Psoas muscle (tissue), 8 donors: Measurements from ENCODE around the gene CHN1. TPM values are rescaled to one million over a fixed set of nuclear protein-coding genes. Genes with fewer than 3 reads are reported as not detected.

Experiments
- ATAC-seq, 4 donors: fragments of 200-7000 bp; cut with Tn5 transposase; one replicate each; pipeline ENCODE4 v1.9.1; 2020; ENCODE audit warnings: moderate library complexity in 3 of 4, mild to moderate bottlenecking in 2 of 4
- DNase-seq, 2 donors: peaks; one replicate each; pipeline ENCODE4 v3.0.0-alpha.2; 2020
- H3K27ac ChIP-seq: fragments of 200-600 bp; one replicate; pipeline ENCODE4 v1.8.0; 2022
- H3K27me3 ChIP-seq, 3 donors: fragments of 200-600 bp in 1 of 3; one replicate each; pipeline versions ENCODE4 v1.6.1 to v1.8.0; 2013 to 2022; ENCODE audit warnings: low read length in 2 of 3, mild to moderate bottlenecking in 2 of 3, moderate library complexity in 1 of 3; ENCODE audit not compliant: insufficient read depth in 3 of 3
- H3K36me3 ChIP-seq, 2 donors: fragments of 200-600 bp in 1 of 2; one replicate each; pipeline versions ENCODE4 v1.6.1 to v1.8.0; 2013 to 2022; ENCODE audit warnings: low read depth in 1 of 2, mild to moderate bottlenecking in 1 of 2, moderate library complexity in 1 of 2; ENCODE audit not compliant: insufficient read depth in 1 of 2
- H3K4me1 ChIP-seq: fragments of 200-600 bp; one replicate; pipeline ENCODE4 v1.8.0; 2022
- H3K4me3 ChIP-seq: fragments of 200-600 bp; one replicate; pipeline ENCODE4 v1.8.0; 2022; ENCODE audit warnings: mild to moderate bottlenecking
- H3K9me3 ChIP-seq: fragments of 200-600 bp; one replicate; pipeline ENCODE4 v1.8.0; 2022
- WGBS, 3 donors: extraction: QIAGEN DNeasy Blood & Tissue Kit; methylation state at CpG; one replicate each; pipeline versions ENCODE4 v1.1.6 to v1.1.7; 2013; 5-methylcytosine and 5-hydroxymethylcytosine counted together
- intact Hi-C, 2 donors: fragments of 100-400 bp; cut with DNase I; formaldehyde crosslinking; loops; one replicate each; pipeline versions ENCODE4 v1.11.0 to v1.14.2; 2022
- long read RNA-seq, 2 donors: library from polyadenylated mRNA; unstranded; transcript quantifications; one replicate each; pipeline ENCODE4 v2.0.0, GENCODE V29; 2021
- polyA plus RNA-seq, 3 donors: library from polyadenylated mRNA; stranded (reverse); fragments of 200-250 nt; gene quantifications; one replicate each; pipeline ENCODE4 v1.2.3, GENCODE V29; 2013
- total RNA-seq, 4 donors: library from RNA; stranded (reverse); fragmentation: NEBNext Ultra II Directional in 2 of 4; extraction: Animal tissue kit (Norgen Biotek cat#: 25700) in 2 of 4; gene quantifications; one replicate each; pipeline versions ENCODE4 v1.2.1 to v1.2.4, GENCODE V29; 2021 to 2023
- TF ChIP-seq, protein P1 (sequence below): fragments of 200-600 bp; IDR thresholded peaks from one replicate; pipeline ENCODE4 v1.8.0; 2022; ENCODE audit warnings: antibody characterized with exemption
- donor health status: healthy with polysubstance abuse.
- donor health status: DM: no; HTN: no; CAD: no; lungs with moderate emphysema.
- donor health status: Bipolar disorder and iron deficiency.
- donor health status: healthy.
- donor health status: DM: yes; HTN: yes; CAD: no.
- donor health status: DM: no; HTN: no; CAD: no.
- donor health status: DM: no; HTN: no; CAD: no.
- donor health status: DM: yes; HTN: yes; CAD: no.

Gene CHN1, protein sequence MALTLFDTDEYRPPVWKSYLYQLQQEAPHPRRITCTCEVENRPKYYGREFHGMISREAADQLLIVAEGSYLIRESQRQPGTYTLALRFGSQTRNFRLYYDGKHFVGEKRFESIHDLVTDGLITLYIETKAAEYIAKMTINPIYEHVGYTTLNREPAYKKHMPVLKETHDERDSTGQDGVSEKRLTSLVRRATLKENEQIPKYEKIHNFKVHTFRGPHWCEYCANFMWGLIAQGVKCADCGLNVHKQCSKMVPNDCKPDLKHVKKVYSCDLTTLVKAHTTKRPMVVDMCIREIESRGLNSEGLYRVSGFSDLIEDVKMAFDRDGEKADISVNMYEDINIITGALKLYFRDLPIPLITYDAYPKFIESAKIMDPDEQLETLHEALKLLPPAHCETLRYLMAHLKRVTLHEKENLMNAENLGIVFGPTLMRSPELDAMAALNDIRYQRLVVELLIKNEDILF
- total RNA-seq: 1 to 10 TPM; 2.2 to 4.2 (median 2.8) TPM
- polyA plus RNA-seq: 1 to 10 TPM; 1.8 to 2.7 (median 2.3) TPM
- long read RNA-seq, donor 1: 0 reads
- long read RNA-seq, donor 2, partial matches to known transcripts: 0 of 5 reads
- long read RNA-seq, donor 2, other reads (novel, unspliced or antisense): 5 of 5 reads

DNA sequence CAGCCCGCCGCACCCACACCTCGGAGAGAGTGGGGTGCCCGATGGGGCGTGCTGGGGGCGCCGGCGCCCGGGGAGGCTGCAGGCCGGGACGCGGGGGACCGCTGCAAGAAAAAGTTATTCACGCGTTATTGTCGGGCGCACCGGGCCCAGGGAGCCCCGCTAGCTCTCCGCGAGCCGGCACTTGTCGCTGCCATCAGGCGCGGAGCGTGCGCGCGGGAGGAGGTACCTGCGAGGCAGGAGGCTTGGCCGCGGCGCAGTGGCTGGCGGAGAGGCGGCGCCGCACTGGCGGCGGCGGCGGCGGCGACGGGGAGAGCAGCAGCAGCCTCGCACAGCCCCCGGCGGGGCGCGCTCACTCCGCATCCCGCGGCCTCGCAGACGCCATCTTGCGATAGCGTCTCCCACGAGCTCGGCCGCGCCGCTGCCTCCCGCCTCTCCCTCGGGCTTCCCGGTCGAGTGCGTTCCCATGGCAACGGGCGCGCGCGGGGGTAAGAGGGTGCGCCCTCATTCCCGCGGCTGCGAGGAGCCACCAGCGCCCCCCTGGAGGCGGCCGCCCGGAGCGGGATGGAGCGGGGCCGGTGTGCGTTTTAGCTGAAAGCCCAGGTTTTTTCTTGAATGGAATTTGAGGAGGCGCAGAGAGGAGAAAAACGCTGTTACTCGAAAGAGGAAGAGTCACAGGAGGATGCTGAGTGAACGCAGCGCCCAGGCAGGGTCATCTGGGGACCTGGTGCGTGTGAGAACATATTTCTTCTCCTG lies at the start of gene CHN1:
Gene CHN1, minus strand, starts transcription at position 402 of the 753 bp plus-strand sequence. CDS start 469 bp downstream, outside the sequence.
- 0% methylated on average over 55 to 89 of the region's 89 CpGs for WGBS, 3 donors
- Histone ChIP-seq H3K27ac (peak within 1 kb of the TSS; percentile 0), H3K4me3 (peak within 1 kb of the TSS; percentile 76), H3K4me1 (no peaks in the 10 kb centered on the region), H3K9me3 (no peaks in the 10 kb centered on the region), H3K27me3 (peaks cover 0 to 61% (median 0%) of the 10 kb centered on the region in 3 donors), H3K36me3 (no peaks in the 10 kb centered on the region)
- TF ChIP-seq, protein P1, sequence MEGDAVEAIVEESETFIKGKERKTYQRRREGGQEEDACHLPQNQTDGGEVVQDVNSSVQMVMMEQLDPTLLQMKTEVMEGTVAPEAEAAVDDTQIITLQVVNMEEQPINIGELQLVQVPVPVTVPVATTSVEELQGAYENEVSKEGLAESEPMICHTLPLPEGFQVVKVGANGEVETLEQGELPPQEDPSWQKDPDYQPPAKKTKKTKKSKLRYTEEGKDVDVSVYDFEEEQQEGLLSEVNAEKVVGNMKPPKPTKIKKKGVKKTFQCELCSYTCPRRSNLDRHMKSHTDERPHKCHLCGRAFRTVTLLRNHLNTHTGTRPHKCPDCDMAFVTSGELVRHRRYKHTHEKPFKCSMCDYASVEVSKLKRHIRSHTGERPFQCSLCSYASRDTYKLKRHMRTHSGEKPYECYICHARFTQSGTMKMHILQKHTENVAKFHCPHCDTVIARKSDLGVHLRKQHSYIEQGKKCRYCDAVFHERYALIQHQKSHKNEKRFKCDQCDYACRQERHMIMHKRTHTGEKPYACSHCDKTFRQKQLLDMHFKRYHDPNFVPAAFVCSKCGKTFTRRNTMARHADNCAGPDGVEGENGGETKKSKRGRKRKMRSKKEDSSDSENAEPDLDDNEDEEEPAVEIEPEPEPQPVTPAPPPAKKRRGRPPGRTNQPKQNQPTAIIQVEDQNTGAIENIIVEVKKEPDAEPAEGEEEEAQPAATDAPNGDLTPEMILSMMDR: no peak
- DNase-seq (peak; percentile 79 to 80), ATAC-seq (peak; percentile 56 to 81 (median 78))
- intact Hi-C loops: no loop called here

DNA sequence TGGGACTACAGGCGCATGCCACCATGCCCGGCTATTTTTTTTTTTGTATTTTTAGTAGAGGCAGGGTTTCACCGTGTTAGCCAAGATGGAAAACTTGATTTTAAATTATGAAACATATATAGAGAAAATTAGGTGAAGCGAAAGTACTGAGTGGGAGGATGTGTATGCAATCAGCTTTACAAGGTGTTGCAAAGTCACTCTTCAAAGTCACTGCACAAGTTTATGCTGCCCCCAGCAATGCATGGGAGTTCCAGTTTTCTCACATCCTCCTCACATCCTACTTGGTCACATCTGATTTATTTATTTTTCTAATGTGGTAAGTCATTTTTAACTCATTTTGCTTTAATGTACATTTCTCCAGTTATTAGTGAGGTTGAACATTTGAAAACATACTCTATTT lies 49.2 kb upstream of the CHN1 start:
- no peak overlapping the region for H3K27ac ChIP-seq
- TF ChIP-seq, protein P1: no peak
- no peak for ATAC-seq

DNA sequence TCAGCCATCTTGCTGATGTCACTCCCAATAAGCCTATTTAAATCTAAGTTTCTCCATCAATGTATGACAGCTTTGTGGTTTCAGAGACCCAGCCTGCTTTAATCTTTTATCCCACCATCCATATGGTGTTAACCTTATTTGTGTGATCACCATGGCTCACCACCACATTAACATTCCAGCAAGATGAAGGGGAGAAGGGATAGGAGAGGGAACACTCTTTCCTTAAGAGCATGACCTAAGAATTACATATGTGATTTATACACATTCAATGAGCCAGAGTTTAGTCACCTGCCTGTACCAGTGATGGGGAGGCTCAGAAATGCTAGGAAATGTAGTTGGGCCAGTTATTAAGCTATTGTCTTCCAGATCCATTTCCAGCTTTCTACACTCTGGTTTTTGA lies 44.5 kb upstream of the CHN1 start:
- Histone ChIP-seq H3K4me3 (no peak overlapping the region), H3K9me3 (no peaks in the 10 kb centered on the region), H3K4me1 (no peaks in the 10 kb centered on the region), H3K27me3 (no peaks in the 10 kb centered on the region), H3K27ac (no peak overlapping the region), H3K36me3 (no peaks in the 10 kb centered on the region)
- DNase-seq (no peak), ATAC-seq (no peak)
- TF ChIP-seq, protein P1: no peak
- intact Hi-C loops: no loop called here

More for the DNA sequence above, 49.2 kb upstream of the CHN1 start:
- no peaks in the 10 kb centered on the region for H3K27me3 ChIP-seq
- DNase-seq: no peak
- H3K4me3 ChIP-seq: no peak overlapping the region
- H3K9me3 ChIP-seq: no peaks in the 10 kb centered on the region
- 95 to 97% (median 95%) methylated on average over 4 of the region's 4 CpGs for WGBS, 3 donors
- no peaks in the 10 kb centered on the region for H3K4me1 ChIP-seq
- intact Hi-C loops: no loop called here
- no peaks in the 10 kb centered on the region for H3K36me3 ChIP-seq

DNA sequence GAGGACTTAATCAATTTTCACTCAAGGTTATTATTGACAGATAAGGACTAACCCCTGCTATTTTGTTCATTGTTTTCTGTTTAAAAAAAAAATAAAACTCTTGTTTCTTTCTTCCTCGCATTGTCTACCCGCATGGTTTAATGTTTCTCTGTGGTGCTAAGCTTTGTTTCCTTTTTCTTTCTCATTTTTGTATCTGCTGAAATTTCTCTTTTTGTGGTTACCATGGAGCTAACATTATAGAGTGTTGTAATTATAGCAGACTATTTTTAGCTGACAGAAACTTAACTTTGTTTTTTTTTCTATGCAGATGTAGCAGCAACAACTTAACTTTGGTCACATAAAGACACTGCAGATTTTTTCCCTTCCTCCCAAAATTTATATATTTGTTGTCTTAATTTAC lies 43.1 kb upstream of the CHN1 start:
- WGBS, 3 donors: 86 to 95% (median 87%) methylated on average over 2 of the region's 2 CpGs

More for the DNA sequence above, 43.1 kb upstream of the CHN1 start:
- H3K36me3 ChIP-seq: no peaks in the 10 kb centered on the region
- H3K27me3 ChIP-seq: no peaks in the 10 kb centered on the region
- intact Hi-C loops: no loop called here
- no peaks in the 10 kb centered on the region for H3K4me1 ChIP-seq
- no peak for DNase-seq
- no peak overlapping the region for H3K27ac ChIP-seq
- no peak for ATAC-seq
- H3K9me3 ChIP-seq: no peaks in the 10 kb centered on the region
- no peak overlapping the region for H3K4me3 ChIP-seq
- TF ChIP-seq, protein P1: no peak
